MCF 10A (cell line): ENCODE results near the gene GHRL. TPM values are rescaled to one million over a fixed set of nuclear protein-coding genes. Genes with fewer than 3 reads are reported as not detected.

Source experiments
- BruUV-seq: library from RNA; stranded (reverse); fragments of 400-500 nt; replicated peaks from 2 replicates; lab custom pipeline; 2021; lab: Mats Ljungman, UMichigan
- CTCF ChIA-PET: fragments of 300-600 bp; sonication (Branson Sonifier 250); formaldehyde crosslinking; extraction: SDS; loops from one replicate; lab custom pipeline; 2021; ENCODE audit warnings: antibody characterized with exemption, inconsistent platforms; lab: Yijun Ruan, JAX
- POLR2A ChIA-PET: fragments of 300-600, 350-650 bp; sonication (Branson Sonifier 250); formaldehyde crosslinking; extraction: SDS; loops from one replicate; lab custom pipeline; 2020; ENCODE audit warnings: antibody characterized with exemption, inconsistent platforms; lab: Yijun Ruan, JAX
- DNase-seq: peaks from one replicate; pipeline ENCODE4 v3.0.0-alpha.2; 2018; ENCODE audit not compliant: unreplicated experiment
- H3K27ac Mint-ChIP-seq: one replicate; pipeline ENCODE4 v1.8.0; 2022; ENCODE audit warnings: mild to moderate bottlenecking, low read depth, mixed read lengths; ENCODE audit not compliant: unreplicated experiment
- H3K27me3 Mint-ChIP-seq: one replicate; pipeline ENCODE4 v1.8.0; 2022; ENCODE audit warnings: mixed read lengths; ENCODE audit not compliant: insufficient read depth, unreplicated experiment
- H3K36me3 Mint-ChIP-seq: one replicate; pipeline ENCODE4 v1.8.0; 2022; ENCODE audit warnings: mild to moderate bottlenecking, moderate library complexity, mixed read lengths; ENCODE audit not compliant: insufficient read depth, unreplicated experiment
- H3K4me1 Mint-ChIP-seq: one replicate; pipeline ENCODE4 v1.8.0; 2022; ENCODE audit warnings: mixed read lengths; ENCODE audit not compliant: insufficient read depth, unreplicated experiment
- H3K4me3 Mint-ChIP-seq: one replicate; pipeline ENCODE4 v1.8.0; 2022; ENCODE audit warnings: mild to moderate bottlenecking, moderate library complexity, mixed read lengths; ENCODE audit not compliant: unreplicated experiment
- H3K9me3 Mint-ChIP-seq: one replicate; pipeline ENCODE4 v1.8.0; 2022; ENCODE audit warnings: mixed read lengths; ENCODE audit not compliant: unreplicated experiment
- intact Hi-C: fragments of 100-400 bp; cut with micrococcal nuclease; formaldehyde crosslinking; loops from 2 replicates; pipeline ENCODE4 v1.14.1; 2022
- total RNA-seq: library from RNA; stranded (reverse); gene quantifications from 2 replicates; pipeline ENCODE4 v1.2.3, GENCODE V29; 2022
- TF ChIP-seq, protein P1 (sequence below): fragments of 200-600 bp; IDR thresholded peaks from one replicate; pipeline ENCODE4 v1.8.0; 2022; ENCODE audit warnings: antibody characterized with exemption, mild to moderate bottlenecking; ENCODE audit not compliant: unreplicated experiment

GHRL gene
- total RNA-seq, 1 experiment from 2014 or later: not detected

DNA sequence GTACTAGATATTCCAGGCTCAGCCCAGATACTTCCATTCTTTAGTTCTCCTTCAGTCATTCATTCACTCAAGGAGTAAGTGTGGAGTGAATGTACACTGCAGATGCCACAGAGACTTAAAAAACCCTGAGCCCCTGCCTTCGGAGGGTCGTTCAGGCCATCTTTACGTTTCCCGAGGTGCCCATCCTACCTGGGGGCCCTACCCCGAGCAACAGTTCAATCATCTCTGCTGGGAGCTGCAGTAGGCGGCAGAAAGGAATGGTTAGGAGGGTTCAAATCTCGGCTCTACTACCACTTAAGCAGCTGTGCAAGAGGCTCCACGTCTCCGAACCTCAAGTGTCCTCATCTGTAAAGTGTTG is 27.6 kb upstream of the GHRL start:
- TF ChIP-seq, protein P1, sequence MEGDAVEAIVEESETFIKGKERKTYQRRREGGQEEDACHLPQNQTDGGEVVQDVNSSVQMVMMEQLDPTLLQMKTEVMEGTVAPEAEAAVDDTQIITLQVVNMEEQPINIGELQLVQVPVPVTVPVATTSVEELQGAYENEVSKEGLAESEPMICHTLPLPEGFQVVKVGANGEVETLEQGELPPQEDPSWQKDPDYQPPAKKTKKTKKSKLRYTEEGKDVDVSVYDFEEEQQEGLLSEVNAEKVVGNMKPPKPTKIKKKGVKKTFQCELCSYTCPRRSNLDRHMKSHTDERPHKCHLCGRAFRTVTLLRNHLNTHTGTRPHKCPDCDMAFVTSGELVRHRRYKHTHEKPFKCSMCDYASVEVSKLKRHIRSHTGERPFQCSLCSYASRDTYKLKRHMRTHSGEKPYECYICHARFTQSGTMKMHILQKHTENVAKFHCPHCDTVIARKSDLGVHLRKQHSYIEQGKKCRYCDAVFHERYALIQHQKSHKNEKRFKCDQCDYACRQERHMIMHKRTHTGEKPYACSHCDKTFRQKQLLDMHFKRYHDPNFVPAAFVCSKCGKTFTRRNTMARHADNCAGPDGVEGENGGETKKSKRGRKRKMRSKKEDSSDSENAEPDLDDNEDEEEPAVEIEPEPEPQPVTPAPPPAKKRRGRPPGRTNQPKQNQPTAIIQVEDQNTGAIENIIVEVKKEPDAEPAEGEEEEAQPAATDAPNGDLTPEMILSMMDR: no peak
- H3K36me3 Mint-ChIP-seq: peaks cover 33% of the 10 kb centered on the region
- H3K27ac Mint-ChIP-seq: peak overlapping the region; percentile 95
- intact Hi-C loops: no loop called here
- H3K9me3 Mint-ChIP-seq: no peaks in the 10 kb centered on the region
- peaks cover 6% of the 10 kb centered on the region for H3K4me1 Mint-ChIP-seq
- CTCF ChIA-PET: interaction anchor here (0.7 to 1.3 kb wide), 5 partner anchors 11 to 472 kb away, joined by 3 to 4 read pairs (median 3); no protein-coding TSS in a partner anchor
- BruUV-seq: no TSS peak
- POLR2A ChIA-PET: interaction anchor here (0.5 to 1.6 kb wide), 15 partner anchors 8 to 528 kb away, joined by 3 to 7 read pairs (median 3); partner anchors contain the start of genes ARPC4, TADA3 and TATDN2
- H3K27me3 Mint-ChIP-seq: peaks cover 14% of the 10 kb centered on the region
- DNase-seq: no peak
- peak overlapping the region; percentile 82 for H3K4me3 Mint-ChIP-seq

DNA sequence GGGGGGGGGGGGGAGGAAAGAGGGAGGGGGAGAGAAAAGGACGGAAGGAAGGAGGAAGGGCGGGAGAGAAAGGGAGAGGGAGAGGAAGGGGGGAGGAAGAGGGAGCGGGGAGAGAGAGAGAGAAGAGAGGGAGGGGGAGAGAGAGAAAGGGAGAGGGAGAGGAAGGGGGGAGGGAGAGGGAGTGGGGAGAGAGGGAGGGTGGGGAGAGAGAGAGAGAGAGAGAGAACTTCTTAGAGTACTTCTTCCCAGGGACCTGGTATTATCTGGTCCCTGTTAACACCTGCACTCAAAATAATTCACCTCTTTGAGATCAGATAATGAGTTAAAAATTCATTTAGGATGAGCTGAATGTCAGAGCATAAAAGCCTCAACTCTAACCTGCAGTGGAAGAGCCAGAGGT is 27.1 kb upstream of the GHRL start:
- H3K36me3 Mint-ChIP-seq: peaks cover 38% of the 10 kb centered on the region
- no TSS peak for BruUV-seq
- TF ChIP-seq, protein P1: no peak
- POLR2A ChIA-PET: interaction anchor here (0.9 to 1.2 kb wide), 5 partner anchors 14 to 46 kb away, joined by 3 to 5 read pairs (median 3); no protein-coding TSS in a partner anchor
- no peak for DNase-seq
- peak overlapping the region; percentile 82 for H3K4me3 Mint-ChIP-seq
- peaks cover 6% of the 10 kb centered on the region for H3K4me1 Mint-ChIP-seq
- H3K27ac Mint-ChIP-seq: peak overlapping the region; percentile 95
- CTCF ChIA-PET: interaction anchor here (0.7 kb wide), 1 partner anchor 19 kb away, joined by 3 read pairs; no protein-coding TSS in a partner anchor
- no peaks in the 10 kb centered on the region for H3K9me3 Mint-ChIP-seq
- H3K27me3 Mint-ChIP-seq: peaks cover 9% of the 10 kb centered on the region
- intact Hi-C loops: no loop called here

DNA sequence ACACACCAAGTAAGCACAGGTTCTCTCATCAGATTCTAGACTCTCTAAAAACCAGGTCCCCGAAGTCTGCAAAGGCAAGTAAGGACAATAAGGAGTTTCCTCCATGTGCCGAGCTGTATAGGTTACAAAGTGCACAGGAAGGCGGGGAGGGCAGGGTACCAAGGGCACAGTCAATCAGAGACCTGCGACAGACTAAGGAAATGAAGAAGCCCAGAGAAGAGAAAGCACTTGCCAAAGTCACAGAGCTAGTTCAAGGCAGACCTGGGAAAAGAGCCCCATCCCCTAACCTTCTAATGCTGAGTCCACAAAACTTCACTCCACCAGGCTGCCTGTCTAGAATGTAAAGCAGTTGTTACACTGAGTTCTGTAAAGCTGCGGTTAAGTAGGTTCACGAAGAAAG is 26.5 kb upstream of the GHRL start:
- peaks cover 4% of the 10 kb centered on the region for H3K27me3 Mint-ChIP-seq
- DNase-seq: no peak
- H3K36me3 Mint-ChIP-seq: peaks cover 43% of the 10 kb centered on the region
- ChIA-PET POLR2A (interaction anchor here (1.2 kb wide), 1 partner anchor 45 kb away, joined by 3 read pairs; no protein-coding TSS in a partner anchor), CTCF (no interaction called here)
- H3K9me3 Mint-ChIP-seq: no peaks in the 10 kb centered on the region
- H3K27ac Mint-ChIP-seq: peak overlapping the region; percentile 95
- TF ChIP-seq, protein P1: no peak
- H3K4me1 Mint-ChIP-seq: peaks cover 6% of the 10 kb centered on the region
- no TSS peak for BruUV-seq
- intact Hi-C loops: no loop called here
- peak overlapping the region; percentile 82 for H3K4me3 Mint-ChIP-seq

DNA sequence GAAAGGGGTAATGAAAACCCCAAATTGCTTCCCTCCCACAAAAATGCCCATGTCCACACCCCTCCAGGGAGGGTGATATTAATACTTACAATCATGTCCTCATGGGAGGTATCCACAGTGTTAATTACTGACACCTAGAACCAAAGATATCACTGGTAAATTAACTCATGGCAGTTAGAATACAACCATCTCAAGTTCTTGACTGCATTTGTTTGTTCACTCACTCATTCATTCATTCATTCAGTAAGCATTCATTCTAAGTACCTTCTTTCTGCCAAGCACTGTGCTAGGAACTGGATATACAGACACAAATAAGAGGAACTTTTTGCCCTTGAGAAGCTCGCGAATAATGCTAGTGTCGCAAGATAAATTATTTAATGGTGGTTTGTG is 25.2 kb upstream of the GHRL start:
- Mint-ChIP-seq H3K27me3 (no peaks in the 10 kb centered on the region), H3K36me3 (peaks cover 55% of the 10 kb centered on the region), H3K27ac (no peak overlapping the region), H3K4me3 (no peak overlapping the region), H3K9me3 (no peaks in the 10 kb centered on the region), H3K4me1 (peaks cover 6% of the 10 kb centered on the region)
- intact Hi-C loops: no loop called here
- TF ChIP-seq, protein P1: no peak
- ChIA-PET CTCF (no interaction called here), POLR2A (no interaction called here)
- no TSS peak for BruUV-seq
- no peak for DNase-seq
